Thyroid gland (tissue), 4 donors: ENCODE results near the gene CEACAM5. TPM values are rescaled to one million over a fixed set of nuclear protein-coding genes. Genes with fewer than 3 reads are reported as not detected.

Experiments
- DNase-seq, 2 donors: peaks; one replicate each; pipeline ENCODE4 v3.0.0-alpha.2; 2019
- H3K27ac ChIP-seq, 3 donors: fragments of 200-600 bp; sonication (generic); 1 replicate in 2 of 3; 2 replicates in 1 of 3; pipeline ENCODE4 v1.5.1; 2016 to 2019; ENCODE audit warnings: mild to moderate bottlenecking in 1 of 3, moderate library complexity in 1 of 3
- H3K27me3 ChIP-seq: fragments of 200-600 bp; sonication (generic); one replicate; pipeline ENCODE4 v1.5.1; 2019
- H3K36me3 ChIP-seq, 2 donors: fragments of 200-600 bp; sonication (generic); one replicate each; pipeline ENCODE4 v1.5.1; 2016 to 2019
- H3K4me1 ChIP-seq, 2 donors: fragments of 200-600 bp; sonication (generic); one replicate each; pipeline ENCODE4 v1.5.1; 2017 to 2019
- H3K4me3 ChIP-seq, 3 donors: fragments of 200-600 bp; sonication (generic); replicated peaks in 1 of 3; 1 replicate in 2 of 3; 2 replicates in 1 of 3; pipeline ENCODE4 v1.5.1; 2016; ENCODE audit warnings: mild to moderate bottlenecking in 1 of 3
- H3K9me3 ChIP-seq: fragments of 200-600 bp; sonication (generic); one replicate; pipeline ENCODE4 v1.5.1; 2017
- CTCF ChIP-seq, 6 experiments: fragments of 200-600 bp in 3 of 6; fragments of 450-650 bp in 3 of 6; sonication (generic) in 3 of 6; IDR thresholded peaks; one replicate each; pipeline ENCODE4 v1.5.1; 2016 to 2019; ENCODE audit warnings: antibody characterized with exemption in 6 of 6, mild to moderate bottlenecking in 2 of 6, inconsistent platforms in 1 of 6, moderate library complexity in 1 of 6
- POLR2A ChIP-seq, 2 donors: fragments of 450-650 bp; IDR thresholded peaks; one replicate each; pipeline ENCODE4 v1.6.1; 2017; ENCODE audit warnings: antibody characterized with exemption in 2 of 2, mild to moderate bottlenecking in 2 of 2, moderate library complexity in 1 of 2
- WGBS, 2 donors: methylation state at CpG; one replicate each; pipeline ENCODE4 v1.1.5; 2017; 5-methylcytosine and 5-hydroxymethylcytosine counted together
- intact Hi-C: fragments of 100-400 bp; cut with DNase I; formaldehyde crosslinking; loops from one replicate; pipeline ENCODE4 v1.15.1; 2023
- total RNA-seq, 4 donors: library from RNA; depleted of rRNA; stranded (reverse); fragments of >200 nt; gene quantifications; one replicate each; pipeline ENCODE4 v1.2.3, GENCODE V29; 2016

The CEACAM5 gene
- total RNA-seq, 4 donors from 2014 or later = 1.2 to 8.8 TPM; not detected in 2

GRCh38 chr19:41726493-41726892, 18.1 kb downstream of the CEACAM5 start:
- no peak overlapping the region for H3K27ac ChIP-seq
- H3K27me3 ChIP-seq = no peaks in the 10 kb centered on the region
- TF ChIP-seq POLR2A (IDR thresholded peaks at IDR 0.05) = no peak
- TF ChIP-seq CTCF (IDR thresholded peaks at IDR 0.05) = no peak
- whole genome bisulfite sequencing, 2 donors = 17 to 27% methylated on average over 5 of the region's 5 CpGs
- DNase-seq = no peak
- no peaks in the 10 kb centered on the region for H3K36me3 ChIP-seq
- H3K4me3 ChIP-seq = no peak overlapping the region
- H3K4me1 ChIP-seq = no peaks in the 10 kb centered on the region
- intact Hi-C loops = no loop called here
- H3K9me3 ChIP-seq = no peaks in the 10 kb centered on the region

- Histone ChIP-seq H3K27ac (no peak overlapping the region), H3K27me3 (no peaks in the 10 kb centered on the region), H3K36me3 (no peaks in the 10 kb centered on the region), H3K4me1 (no peaks in the 10 kb centered on the region), H3K9me3 (no peaks in the 10 kb centered on the region), H3K4me3 (no peak overlapping the region)
- TF ChIP-seq POLR2A (IDR thresholded peaks at IDR 0.05) = no peak
- TF ChIP-seq CTCF (IDR thresholded peaks at IDR 0.05) = no peak
- intact Hi-C loops = no loop called here
- DNase-seq = no peak
- WGBS, 2 donors = 79 to 81% methylated on average over 4 of the region's 4 CpGs
Observed at GRCh38 chr19:41734156-41734555, 25.7 kb downstream of the CEACAM5 start.

GRCh38 chr19:41734585-41734984, 26.2 kb downstream of the CEACAM5 start:
- no peaks in the 10 kb centered on the region for H3K36me3 ChIP-seq
- no peaks in the 10 kb centered on the region for H3K9me3 ChIP-seq
- 62 to 68% methylated on average over 3 of the region's 3 CpGs for WGBS, 2 donors
- no peak overlapping the region for H3K4me3 ChIP-seq
- no peak overlapping the region for H3K27ac ChIP-seq
- H3K27me3 ChIP-seq = no peaks in the 10 kb centered on the region
- no peaks in the 10 kb centered on the region for H3K4me1 ChIP-seq
- intact Hi-C loops = no loop called here
- DNase-seq = no peak
- TF ChIP-seq CTCF (IDR thresholded peaks at IDR 0.05) = no peak
- TF ChIP-seq POLR2A (IDR thresholded peaks at IDR 0.05) = no peak

- no peak for DNase-seq
- H3K4me3 ChIP-seq = no peak overlapping the region
- no peaks in the 10 kb centered on the region for H3K4me1 ChIP-seq
- WGBS, 2 donors = 69 to 73% methylated on average over 5 of the region's 5 CpGs
- TF ChIP-seq CTCF (IDR thresholded peaks at IDR 0.05) (no peak), POLR2A (IDR thresholded peaks at IDR 0.05) (no peak)
- H3K36me3 ChIP-seq = no peaks in the 10 kb centered on the region
- H3K9me3 ChIP-seq = no peaks in the 10 kb centered on the region
- no peak overlapping the region for H3K27ac ChIP-seq
- intact Hi-C loops = no loop called here
- H3K27me3 ChIP-seq = no peaks in the 10 kb centered on the region
Observed at GRCh38 chr19:41735071-41735600, 26.7 kb downstream of the CEACAM5 start.

- Histone ChIP-seq H3K9me3 (no peaks in the 10 kb centered on the region), H3K4me1 (no peaks in the 10 kb centered on the region), H3K4me3 (no peak overlapping the region), H3K36me3 (no peaks in the 10 kb centered on the region), H3K27me3 (no peaks in the 10 kb centered on the region), H3K27ac (no peak overlapping the region)
- 63 to 67% methylated on average over 3 of the region's 3 CpGs for WGBS, 2 donors
- TF ChIP-seq POLR2A (IDR thresholded peaks at IDR 0.05) = no peak
- TF ChIP-seq CTCF (IDR thresholded peaks at IDR 0.05) = no peak
- intact Hi-C loops = no loop called here
- no peak for DNase-seq
Observed at GRCh38 chr19:41739361-41739760, 30.9 kb downstream of the CEACAM5 start.
